ENCODE results near the gene MRC2. TPM values are rescaled to one million over a fixed set of nuclear protein-coding genes. Genes with fewer than 3 reads are reported as not detected.

The MRC2 gene
- polyA plus RNA-seq, 1 of the 3 experiments (the other 2 are of a cell fraction), result 213 TPM

- Histone ChIP-seq H3K27me3 (ENCODE audit: insufficient read depth) (no peaks in the 10 kb centered on the region), H3K27ac (ENCODE audit: low read depth in 2 of 2, low read length in 1 of 2) (no peak overlapping the region), H3K4me3 (ENCODE audit: low read depth in 2 of 2, low read length in 1 of 2) (no peak overlapping the region), H3K36me3 (replicated peaks in 1 of 2; ENCODE audit: control insufficient read depth in 1 of 2, insufficient read depth in 2 of 2, low read length in 1 of 2) (peaks cover 0 to 7% of the 10 kb centered on the region in 2 experiments), H3K9me3 (0 out of 2 replicates have a peak, but pooled peaks cover 5% of the 10 kb centered on the region), H3K9ac (no peak overlapping the region), H2AFZ (ENCODE audit: low read depth) (no peak overlapping the region), H4K20me1 (ENCODE audit: insufficient read depth) (no peaks in the 10 kb centered on the region), H3K9me2 (no peaks in the 10 kb centered on the region), H3K4me2 (no peak overlapping the region), H3K79me2 (ENCODE audit: insufficient read depth) (no peaks in the 10 kb centered on the region), H3F3A (replicated peaks; ENCODE audit: insufficient read depth) (peaks cover 7% of the 10 kb centered on the region), H3K4me1 (ENCODE audit: control insufficient read depth in 1 of 2, insufficient read depth in 2 of 2, low read depth in 1 of 2, low read length in 1 of 2) (peaks cover 2 to 8% of the 10 kb centered on the region in 2 experiments; a peak in 2 of 4 replicates)
- CTCF ChIA-PET, result interaction anchor here (1.2 to 2.2 kb wide), 4 partner anchors 9 to 52 kb away, joined by 3 to 6 read pairs (median 4); no protein-coding TSS in a partner anchor
- no peak for TF ChIP-seq EP300 (IDR thresholded peaks at IDR 0.05; ENCODE audit: borderline replicate concordance in 1 of 2, low read depth in 1 of 2, low read length in 1 of 2)
- no peak for TF ChIP-seq TEAD4 (IDR thresholded peaks at IDR 0.05; ENCODE audit: borderline replicate concordance, insufficient read depth)
- TF ChIP-seq REST (IDR thresholded peaks at IDR 0.05; ENCODE audit: low read depth, low read length), result 0 out of 2 replicates have a peak, but pooled peaks have one; percentile 22
- TF ChIP-seq IRF3 (IDR thresholded peaks at IDR 0.05; ENCODE audit: low read depth, low read length), result no peak
- no peak for TF ChIP-seq NRF1 (IDR thresholded peaks at IDR 0.05; ENCODE audit: low read depth, low read length)
- TF ChIP-seq SMC3 (IDR thresholded peaks at IDR 0.05; ENCODE audit: low read depth, low read length), result no peak
- POLR2A ChIA-PET, result no interaction called here
- no peak for DNase-seq
- WGBS (ENCODE audit: low lambda C conversion rate), result 82% methylated on average over 7 of the region's 7 CpGs
Measured at GRCh38 chr17:62723842-62724241, 96.4 kb downstream of the MRC2 start.

- H2AFZ ChIP-seq (ENCODE audit: low read depth), result no peak overlapping the region
- H3K9me3 ChIP-seq, result 0 out of 2 replicates have a peak, but pooled peaks cover 2% of the 10 kb centered on the region
- POLR2A ChIA-PET, result no interaction called here
- H3K27ac ChIP-seq (ENCODE audit: low read depth in 2 of 2, low read length in 1 of 2), result no peak overlapping the region
- 83% methylated on average over 16 of the region's 16 CpGs for WGBS (ENCODE audit: low lambda C conversion rate)
- no peak overlapping the region for H3K4me2 ChIP-seq
- no peak overlapping the region for H3K9ac ChIP-seq
- H3K27me3 ChIP-seq (ENCODE audit: insufficient read depth), result no peaks in the 10 kb centered on the region
- H4K20me1 ChIP-seq (ENCODE audit: insufficient read depth), result no peaks in the 10 kb centered on the region
- H3K4me1 ChIP-seq (ENCODE audit: control insufficient read depth in 1 of 2, insufficient read depth in 2 of 2, low read depth in 1 of 2, low read length in 1 of 2), result peaks cover 2 to 7% of the 10 kb centered on the region in 2 experiments; a peak in 1 of 4 replicates
- DNase-seq, result no peak
- H3F3A ChIP-seq (replicated peaks; ENCODE audit: insufficient read depth), result peaks cover 5% of the 10 kb centered on the region
- H3K4me3 ChIP-seq (ENCODE audit: low read depth in 2 of 2, low read length in 1 of 2), result no peak overlapping the region
- no peaks in the 10 kb centered on the region for H3K9me2 ChIP-seq
- no peaks in the 10 kb centered on the region for H3K79me2 ChIP-seq (ENCODE audit: insufficient read depth)
- CTCF ChIA-PET, result interaction anchor here (1.2 to 2.2 kb wide), 3 partner anchors 9 to 30 kb away, joined by 3 to 6 read pairs (median 5); no protein-coding TSS in a partner anchor
- peaks cover 0 to 4% of the 10 kb centered on the region in 2 experiments for H3K36me3 ChIP-seq (replicated peaks in 1 of 2; ENCODE audit: control insufficient read depth in 1 of 2, insufficient read depth in 2 of 2, low read length in 1 of 2)
- TF ChIP-seq SMC3 (IDR thresholded peaks at IDR 0.05; ENCODE audit: low read depth, low read length) (no peak), GATA2 (CRISPR knock-in tag; IDR thresholded peaks at IDR 0.05) (no peak), FOXM1 (IDR thresholded peaks at IDR 0.05; ENCODE audit: low read depth) (no peak), REST (IDR thresholded peaks at IDR 0.05; ENCODE audit: low read depth, low read length) (no peak), RXRA (IDR thresholded peaks at IDR 0.05; ENCODE audit: borderline replicate concordance, low read depth) (no peak), TAF1 (IDR thresholded peaks at IDR 0.05; ENCODE audit: borderline replicate concordance, low read depth, low read length) (no peak), FOXJ3 (CRISPR knock-in tag; IDR thresholded peaks at IDR 0.05) (no peak), MAX (IDR thresholded peaks at IDR 0.05; ENCODE audit: low read depth) (peak; percentile 58), RCOR1 (IDR thresholded peaks at IDR 0.05; ENCODE audit: low read length) (no peak), MEF2A (IDR thresholded peaks at IDR 0.05; ENCODE audit: borderline replicate concordance, low read depth) (no peak), NFIC (IDR thresholded peaks at IDR 0.05; ENCODE audit: borderline replicate concordance) (peak; percentile 15; the same call in 1 of the 2 replicates), JUND (IDR thresholded peaks at IDR 0.05) (no peak), RAD21 (IDR thresholded peaks at IDR 0.05; ENCODE audit: low read length) (no peak)
Measured at GRCh38 chr17:62724398-62725146, 97.1 kb downstream of the MRC2 start.

Measured in SK-N-SH (cell line).